ENCODE measurements around the gene AK6. TPM values are rescaled to one million over a fixed set of nuclear protein-coding genes. Genes with fewer than 3 reads are reported as not detected.

Gene AK6
- total and polyA plus RNA-seq, 9 donors, result 21.2 to 40.2 (median 29.8) TPM

GRCh38 chr5:69368458-69369339, 621 bp downstream of the AK6 start:
- peak overlapping the region; percentile 97 to 99 for H3K27ac ChIP-seq
- peak overlapping the region; percentile 86 for H3K4me3 ChIP-seq
- no peak for DNase-seq
- no peaks in the 10 kb centered on the region for H3K36me3 ChIP-seq
- no peaks in the 10 kb centered on the region for H3K9me3 ChIP-seq
- intact Hi-C loops (cut with DNase I), result no loop called here
- 1 to 2% (median 1%) methylated on average over 33 to 39 of the region's 39 CpGs for WGBS, 3 donors
- peaks cover 1% of the 10 kb centered on the region for H3K4me1 ChIP-seq (ENCODE audit: insufficient read depth)
- no peaks in the 10 kb centered on the region for H3K27me3 ChIP-seq
- no peak for TF ChIP-seq EP300 (IDR thresholded peaks at IDR 0.05)
- no peak for TF ChIP-seq CTCF (IDR thresholded peaks at IDR 0.05)
- TF ChIP-seq POLR2A (IDR thresholded peaks at IDR 0.05), result no peak

- peaks cover 1% of the 10 kb centered on the region for H3K4me1 ChIP-seq (ENCODE audit: insufficient read depth)
- H3K9me3 ChIP-seq, result no peaks in the 10 kb centered on the region
- H3K27ac ChIP-seq, result no peak overlapping the region
- no peaks in the 10 kb centered on the region for H3K27me3 ChIP-seq
- no peak overlapping the region for H3K4me3 ChIP-seq
- no peaks in the 10 kb centered on the region for H3K36me3 ChIP-seq
- TF ChIP-seq POLR2A (IDR thresholded peaks at IDR 0.05) (no peak), EP300 (IDR thresholded peaks at IDR 0.05) (no peak), CTCF (IDR thresholded peaks at IDR 0.05) (no peak)
- intact Hi-C loops (cut with DNase I), result no loop called here
- no peak for DNase-seq
- WGBS, 3 donors, result 89 to 90% (median 89%) methylated on average over 11 of the region's 11 CpGs
Observed at GRCh38 chr5:69367697-69368279, 1.5 kb downstream of the AK6 start.

GRCh38 chr5:69364850-69365249, 4.5 kb downstream of the AK6 start:
- Histone ChIP-seq H3K4me3 (no peak overlapping the region), H3K27me3 (no peaks in the 10 kb centered on the region), H3K27ac (no peak overlapping the region), H3K4me1 (ENCODE audit: insufficient read depth) (peaks cover 1% of the 10 kb centered on the region), H3K36me3 (no peaks in the 10 kb centered on the region), H3K9me3 (no peaks in the 10 kb centered on the region)
- DNase-seq, result no peak
- intact Hi-C loops (cut with DNase I), result no loop called here
- 66 to 73% (median 68%) methylated on average over 3 of the region's 3 CpGs for WGBS, 3 donors
- no peak for TF ChIP-seq CTCF (IDR thresholded peaks at IDR 0.05)
- no peak for TF ChIP-seq POLR2A (IDR thresholded peaks at IDR 0.05)
- no peak for TF ChIP-seq EP300 (IDR thresholded peaks at IDR 0.05)

GRCh38 chr5:69364414-69364813, 4.9 kb downstream of the AK6 start:
- TF ChIP-seq EP300 (IDR thresholded peaks at IDR 0.05) (no peak), POLR2A (IDR thresholded peaks at IDR 0.05) (no peak), CTCF (IDR thresholded peaks at IDR 0.05) (no peak)
- intact Hi-C loops (cut with DNase I), result no loop called here
- WGBS, 3 donors, result 62 to 69% (median 66%) methylated on average over 3 of the region's 3 CpGs
- Histone ChIP-seq H3K27ac (no peak overlapping the region), H3K4me3 (no peak overlapping the region), H3K9me3 (no peaks in the 10 kb centered on the region), H3K27me3 (no peaks in the 10 kb centered on the region), H3K36me3 (no peaks in the 10 kb centered on the region), H3K4me1 (ENCODE audit: insufficient read depth) (peaks cover 1% of the 10 kb centered on the region)
- no peak for DNase-seq
